Osteoblast (primary cell): Measurements from ENCODE around the gene MTMR8. TPM values are rescaled to one million over a fixed set of nuclear protein-coding genes. Genes with fewer than 3 reads are reported as not detected.
"Not testable (repeated sequence)": the region's sequence is repeated elsewhere in the genome, so short reads cannot be mapped to it uniquely, and the experiment has no call there.

Experiments used
- DNase-seq: peaks from one replicate; pipeline ENCODE4 v3.0.0; 2011; ENCODE audit warnings: low spot score, mixed read lengths; ENCODE audit not compliant: insufficient read length; ENCODE audit errors: missing footprints
- H2AFZ ChIP-seq: 2 replicates; pipeline ENCODE4 v1.6.0; 2011; ENCODE audit warnings: mild to moderate bottlenecking, low read length
- H3K27ac ChIP-seq: 2 replicates; pipeline ENCODE4 v1.5.1; 2011; ENCODE audit warnings: mild to moderate bottlenecking, low read depth, low read length, moderate library complexity
- H3K27me3 ChIP-seq: 2 replicates; pipeline ENCODE4 v1.6.0; 2012; ENCODE audit warnings: mild to moderate bottlenecking, control low read depth, inconsistent platforms, low read length, moderate library complexity; ENCODE audit not compliant: insufficient read depth
- H3K36me3 ChIP-seq: 2 replicates; pipeline ENCODE4 v1.5.1; 2011; ENCODE audit warnings: mild to moderate bottlenecking, low read length, control low read depth, moderate library complexity; ENCODE audit not compliant: insufficient read depth
- H3K4me1 ChIP-seq: 2 replicates; pipeline ENCODE4 v1.5.1; 2011; ENCODE audit warnings: mild to moderate bottlenecking, low read length, control low read depth, moderate library complexity; ENCODE audit not compliant: insufficient read depth
- H3K4me2 ChIP-seq: 2 replicates; pipeline ENCODE4 v1.6.0; 2011; ENCODE audit warnings: mild to moderate bottlenecking, low read length; ENCODE audit not compliant: insufficient read depth
- H3K4me3 ChIP-seq: fragments of 200-600 bp; sonication (generic); 3 replicates; pipeline ENCODE4 v1.5.1; 2012; ENCODE audit warnings: mild to moderate bottlenecking, low read length, inconsistent platforms; ENCODE audit not compliant: insufficient read depth
- H3K79me2 ChIP-seq: 2 replicates; pipeline ENCODE4 v1.6.0; 2012; ENCODE audit warnings: mild to moderate bottlenecking, low read length, control low read depth, inconsistent platforms; ENCODE audit not compliant: insufficient read depth
- H3K9me3 ChIP-seq: 2 replicates; pipeline ENCODE4 v1.5.1; 2011; ENCODE audit warnings: low read depth, low read length, control low read depth
- H4K20me1 ChIP-seq: 2 replicates; pipeline ENCODE4 v1.6.0; 2012; ENCODE audit warnings: mild to moderate bottlenecking, low read length, control low read depth; ENCODE audit not compliant: insufficient read depth
- total RNA-seq: library from RNA; depleted of rRNA; stranded (reverse); fragments of >200 nt; gene quantifications from 2 replicates; pipeline ENCODE4 v1.2.3, GENCODE V29; 2012
- TF ChIP-seq, protein P1 (sequence below): IDR thresholded peaks from 2 replicates; pipeline ENCODE4 v1.5.1; 2011; ENCODE audit warnings: mild to moderate bottlenecking, low read depth, low read length, moderate library complexity; ENCODE audit errors: extremely low read depth

Gene MTMR8
- total RNA-seq, 1 donor = 0.72 TPM

DNA sequence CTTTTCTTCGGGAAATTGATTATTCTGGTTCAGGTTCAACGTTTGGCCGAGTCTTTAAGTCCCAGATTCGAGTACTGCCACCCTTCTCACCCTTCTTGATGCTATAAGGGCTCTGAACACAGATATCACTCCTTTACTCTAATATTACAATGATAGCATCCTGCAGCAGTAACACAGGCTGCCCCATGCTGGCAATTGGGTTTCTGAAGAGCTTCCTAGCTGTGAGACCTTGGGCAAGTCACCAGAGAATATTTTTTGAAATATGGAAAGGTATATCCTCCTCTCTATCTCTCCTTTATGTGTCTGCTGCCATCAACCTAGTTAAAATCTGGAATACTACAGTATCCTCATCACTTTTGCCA is 297 bp upstream of the MTMR8 start:
- H3K9me3 ChIP-seq = no peaks in the 10 kb centered on the region
- H3K79me2 ChIP-seq = no peaks in the 10 kb centered on the region
- no peaks in the 10 kb centered on the region for H3K36me3 ChIP-seq
- TF ChIP-seq, protein P1, sequence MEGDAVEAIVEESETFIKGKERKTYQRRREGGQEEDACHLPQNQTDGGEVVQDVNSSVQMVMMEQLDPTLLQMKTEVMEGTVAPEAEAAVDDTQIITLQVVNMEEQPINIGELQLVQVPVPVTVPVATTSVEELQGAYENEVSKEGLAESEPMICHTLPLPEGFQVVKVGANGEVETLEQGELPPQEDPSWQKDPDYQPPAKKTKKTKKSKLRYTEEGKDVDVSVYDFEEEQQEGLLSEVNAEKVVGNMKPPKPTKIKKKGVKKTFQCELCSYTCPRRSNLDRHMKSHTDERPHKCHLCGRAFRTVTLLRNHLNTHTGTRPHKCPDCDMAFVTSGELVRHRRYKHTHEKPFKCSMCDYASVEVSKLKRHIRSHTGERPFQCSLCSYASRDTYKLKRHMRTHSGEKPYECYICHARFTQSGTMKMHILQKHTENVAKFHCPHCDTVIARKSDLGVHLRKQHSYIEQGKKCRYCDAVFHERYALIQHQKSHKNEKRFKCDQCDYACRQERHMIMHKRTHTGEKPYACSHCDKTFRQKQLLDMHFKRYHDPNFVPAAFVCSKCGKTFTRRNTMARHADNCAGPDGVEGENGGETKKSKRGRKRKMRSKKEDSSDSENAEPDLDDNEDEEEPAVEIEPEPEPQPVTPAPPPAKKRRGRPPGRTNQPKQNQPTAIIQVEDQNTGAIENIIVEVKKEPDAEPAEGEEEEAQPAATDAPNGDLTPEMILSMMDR = no peak
- H3K27ac ChIP-seq = no peak overlapping the region
- no peak for DNase-seq
- no peak overlapping the region for H3K4me2 ChIP-seq
- H3K4me1 ChIP-seq = no peaks in the 10 kb centered on the region
- H2AFZ ChIP-seq = no peak overlapping the region
- H4K20me1 ChIP-seq = no peaks in the 10 kb centered on the region
- H3K27me3 ChIP-seq = no peaks in the 10 kb centered on the region
- peak overlapping the region; percentile 51 for H3K4me3 ChIP-seq

DNA sequence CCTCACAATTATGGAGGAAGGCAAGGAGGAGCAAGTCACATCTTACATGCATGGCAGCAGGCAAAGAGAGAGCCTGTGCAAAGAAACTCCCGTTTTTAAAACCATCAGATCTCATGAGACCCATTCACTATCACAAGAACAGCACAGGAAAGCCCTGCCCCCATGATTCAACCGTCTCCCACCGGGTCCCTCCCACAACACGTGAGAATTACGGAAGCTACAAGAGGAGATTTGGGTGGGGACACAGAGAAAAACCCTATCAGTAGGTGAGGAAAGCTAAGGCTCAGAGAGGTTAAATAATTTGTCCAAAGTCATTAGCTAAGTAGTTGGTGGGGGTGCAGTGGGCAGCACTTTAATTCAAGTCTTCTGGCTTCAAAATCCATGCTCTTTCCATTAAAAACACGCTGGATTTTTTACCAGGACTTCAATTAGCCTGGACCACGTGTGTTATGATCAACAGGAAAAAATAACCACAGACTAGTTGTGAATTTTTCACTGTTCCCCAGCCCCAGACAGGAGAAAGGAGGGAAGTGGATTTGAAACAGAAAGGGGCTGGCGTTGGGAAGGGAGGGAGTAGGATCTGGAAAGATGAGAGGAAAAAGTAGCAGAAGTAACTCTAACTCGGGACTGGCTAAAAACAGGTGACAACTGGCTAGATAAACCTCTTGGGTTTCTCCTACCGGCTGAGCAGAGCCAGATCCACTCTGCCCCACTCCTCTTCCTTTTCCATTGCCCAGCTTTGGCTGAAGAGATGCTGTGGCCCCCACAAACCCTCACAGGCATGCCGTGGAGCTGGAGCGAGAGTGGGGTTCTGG is 986 bp downstream of the MTMR8 start:
- no peaks in the 10 kb centered on the region for H3K4me1 ChIP-seq
- H3K79me2 ChIP-seq = no peaks in the 10 kb centered on the region
- H4K20me1 ChIP-seq = no peaks in the 10 kb centered on the region
- H3K4me3 ChIP-seq = peak overlapping the region; percentile 51
- DNase-seq = no peak
- H2AFZ ChIP-seq = no peak overlapping the region
- no peaks in the 10 kb centered on the region for H3K27me3 ChIP-seq
- TF ChIP-seq, protein P1 = no peak
- H3K4me2 ChIP-seq = no peak overlapping the region
- no peak overlapping the region for H3K27ac ChIP-seq
- no peaks in the 10 kb centered on the region for H3K36me3 ChIP-seq
- H3K9me3 ChIP-seq = no peaks in the 10 kb centered on the region

DNA sequence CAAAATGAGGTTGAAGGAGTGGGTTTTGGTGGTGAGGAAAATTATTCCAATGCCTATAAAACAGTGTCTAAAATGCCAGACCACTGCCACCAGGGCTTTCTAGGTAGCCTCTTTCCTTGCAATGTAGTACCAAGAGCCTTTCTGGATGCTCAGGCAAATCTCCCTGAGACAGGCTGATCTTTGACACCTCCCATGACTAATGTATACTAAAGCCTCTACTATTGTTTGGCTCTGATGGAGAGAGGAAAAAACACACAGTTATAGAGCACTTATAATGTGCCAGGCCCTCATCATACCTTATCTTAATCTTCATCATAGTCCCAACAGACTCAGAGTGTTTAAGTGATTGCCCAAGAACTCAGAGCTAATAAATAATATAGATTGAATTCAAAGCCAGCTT is 5.8 kb downstream of the MTMR8 start:
- TF ChIP-seq, protein P1 = no peak
- Histone ChIP-seq H3K27me3 (no peaks in the 10 kb centered on the region), H3K4me2 (no peak overlapping the region), H4K20me1 (no peaks in the 10 kb centered on the region), H3K4me1 (no peaks in the 10 kb centered on the region), H2AFZ (no peak overlapping the region), H3K9me3 (no peaks in the 10 kb centered on the region), H3K79me2 (no peaks in the 10 kb centered on the region), H3K27ac (no peak overlapping the region), H3K36me3 (no peaks in the 10 kb centered on the region), H3K4me3 (no peak overlapping the region)
- DNase-seq = no peak

DNA sequence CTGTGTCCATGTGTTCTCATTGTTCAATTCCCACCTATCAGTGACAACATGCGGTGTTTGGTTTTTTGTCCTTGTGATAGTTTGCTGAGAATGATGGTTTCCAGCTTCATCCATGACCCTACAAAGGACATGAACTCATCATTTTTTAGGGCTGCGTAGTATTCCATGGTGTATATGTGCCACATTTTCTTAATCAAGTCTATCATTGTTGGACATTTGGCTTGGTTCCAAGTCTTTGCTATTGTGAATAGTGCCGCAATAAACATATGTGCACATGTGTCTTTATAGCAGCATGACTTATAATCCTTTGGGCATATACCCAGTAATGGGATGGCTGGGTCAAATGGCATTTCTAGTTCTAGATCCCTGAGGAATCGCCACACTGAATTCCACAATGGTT is 14.5 kb downstream of the MTMR8 start:
- not testable (repeated sequence) for H3K4me3 ChIP-seq, H3K4me2 ChIP-seq, H3K79me2 ChIP-seq, H3K27me3 ChIP-seq, H3K27ac ChIP-seq, H3K9me3 ChIP-seq, H3K36me3 ChIP-seq, H2AFZ ChIP-seq, H3K4me1 ChIP-seq, DNase-seq, H4K20me1 ChIP-seq
